Measurements from ENCODE around the gene CELF2.

CELF2 gene

GRCh38 chr10:11003679-11004078 is 14.0 kb upstream of the CELF2 start:
- FAIRE-seq (no peak), DNase-seq (ENCODE audit: insufficient read length, low spot score) (no peak)

- FAIRE-seq (no peak), DNase-seq (ENCODE audit: insufficient read length, low spot score) (no peak)
Measured at GRCh38 chr10:11004144-11005077, 13.3 kb upstream of the CELF2 start.

- DNase-seq (ENCODE audit: insufficient read length, low spot score) (no peak), FAIRE-seq (no peak)
Measured at GRCh38 chr10:11005725-11006427, 11.8 kb upstream of the CELF2 start.

- DNase-seq (ENCODE audit: insufficient read length, low spot score) (no peak), FAIRE-seq (no peak)
Measured at GRCh38 chr10:11006428-11006825, 11.2 kb upstream of the CELF2 start.

GRCh38 chr10:11007476-11008020 is 10.1 kb upstream of the CELF2 start:
- DNase-seq (ENCODE audit: insufficient read length, low spot score) (no peak), FAIRE-seq (no peak)

- DNase-seq (ENCODE audit: insufficient read length, low spot score), result no peak
- no peak for FAIRE-seq
Measured at GRCh38 chr10:11009471-11010308, 8.0 kb upstream of the CELF2 start.

- FAIRE-seq, result no peak
- no peak for DNase-seq (ENCODE audit: insufficient read length, low spot score)
Measured at GRCh38 chr10:11010582-11010981, 7.1 kb upstream of the CELF2 start.

GRCh38 chr10:11011436-11011835 is 6.2 kb upstream of the CELF2 start:
- no peak for DNase-seq (ENCODE audit: insufficient read length, low spot score)
- FAIRE-seq, result no peak

GRCh38 chr10:11011984-11012383 is 5.7 kb upstream of the CELF2 start:
- no peak for FAIRE-seq
- no peak for DNase-seq (ENCODE audit: insufficient read length, low spot score)

- no peak for DNase-seq (ENCODE audit: insufficient read length, low spot score)
- no peak for FAIRE-seq
Measured at GRCh38 chr10:11012421-11013295, 5.0 kb upstream of the CELF2 start.

- no peak for FAIRE-seq
- DNase-seq (ENCODE audit: insufficient read length, low spot score), result no peak
Measured at GRCh38 chr10:11013836-11014235, 3.8 kb upstream of the CELF2 start.

- DNase-seq (ENCODE audit: insufficient read length, low spot score) (no peak), FAIRE-seq (no peak)
Measured at GRCh38 chr10:11014671-11015445, 2.8 kb upstream of the CELF2 start.

- DNase-seq (ENCODE audit: insufficient read length, low spot score), result no peak
- no peak for FAIRE-seq
Measured at GRCh38 chr10:11015446-11015934, 2.2 kb upstream of the CELF2 start.

- DNase-seq (ENCODE audit: insufficient read length, low spot score), result no peak
- no peak for FAIRE-seq
Measured at GRCh38 chr10:11017000-11017569, 587 bp upstream of the CELF2 start.

- FAIRE-seq (no peak), DNase-seq (ENCODE audit: insufficient read length, low spot score) (no peak)
Measured at GRCh38 chr10:11018432-11018841, 765 bp downstream of the CELF2 start.

- no peak for DNase-seq (ENCODE audit: insufficient read length, low spot score)
- no peak for FAIRE-seq
Measured at GRCh38 chr10:11018855-11019631, 1.4 kb downstream of the CELF2 start.

GRCh38 chr10:11019724-11020547 is 2.3 kb downstream of the CELF2 start:
- DNase-seq (ENCODE audit: insufficient read length, low spot score) (no peak), FAIRE-seq (no peak)

Measured in HTR-8/SVneo (cell line).